ENCODE results near the gene PCARE.
"Not testable (repeated sequence)": the region's sequence is repeated elsewhere in the genome, so short reads cannot be mapped to it uniquely, and the experiment has no call there.

Gene PCARE

DNA sequence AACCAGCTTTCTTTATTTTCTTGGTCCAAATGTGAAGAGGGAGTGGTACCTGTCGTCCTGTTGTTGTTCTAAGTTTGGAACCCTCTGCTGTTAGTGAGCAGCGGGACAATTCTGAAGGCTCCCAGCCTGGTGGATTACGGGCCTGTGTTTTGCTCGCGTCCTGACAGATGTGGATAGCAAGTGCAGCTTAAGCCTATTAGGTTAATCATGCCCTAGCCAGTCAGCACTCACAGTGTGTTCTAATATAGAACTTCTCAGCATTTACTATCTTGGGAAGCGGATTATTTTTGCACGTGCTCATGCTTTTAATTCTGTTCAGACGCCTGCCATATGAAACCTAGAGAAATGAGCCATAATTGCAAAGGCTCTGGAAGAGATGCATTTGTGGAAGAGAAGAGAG, at the start of gene PCARE:
Gene PCARE (minus strand): TSS at position 113 of the 400 bp plus-strand sequence. CDS start 262 bp downstream, outside the sequence.
- DNase-seq, result peak in 1 of 14 donors; percentile 20

DNA sequence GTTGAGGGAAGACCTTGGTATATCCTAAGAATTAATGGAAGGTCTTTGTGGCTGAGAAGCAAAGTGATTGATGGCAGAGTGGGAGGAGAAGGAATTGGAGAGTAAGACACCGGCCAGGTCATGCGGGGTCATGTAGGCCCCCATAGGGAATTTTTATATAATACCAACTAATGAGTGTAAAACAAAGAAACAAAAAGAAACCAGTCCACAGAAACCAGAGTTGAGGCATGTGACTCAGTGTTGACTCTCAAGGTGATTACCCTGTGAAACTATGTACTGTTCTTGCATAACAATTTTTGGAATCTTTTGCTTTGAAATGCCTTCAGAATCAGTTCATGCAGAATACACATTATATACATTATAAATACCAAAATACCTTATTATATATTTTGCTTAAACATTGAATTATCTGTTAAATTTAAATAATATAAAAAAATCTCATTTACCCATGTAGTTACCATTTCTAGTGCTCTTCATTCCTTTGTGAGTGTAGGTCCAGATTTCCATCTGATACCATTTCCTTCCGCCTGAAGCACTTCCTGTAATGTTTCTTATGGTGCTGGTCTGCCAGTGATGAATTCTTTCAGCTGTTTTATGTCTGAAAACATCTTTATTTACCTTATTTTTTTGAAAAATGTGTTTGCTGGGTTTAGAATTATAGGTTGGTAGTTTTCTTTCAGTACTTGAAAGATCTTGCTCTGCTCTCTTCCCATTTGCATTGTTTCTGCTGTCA, 49.5 kb upstream of the PCARE start:
- no peak for DNase-seq

DNA sequence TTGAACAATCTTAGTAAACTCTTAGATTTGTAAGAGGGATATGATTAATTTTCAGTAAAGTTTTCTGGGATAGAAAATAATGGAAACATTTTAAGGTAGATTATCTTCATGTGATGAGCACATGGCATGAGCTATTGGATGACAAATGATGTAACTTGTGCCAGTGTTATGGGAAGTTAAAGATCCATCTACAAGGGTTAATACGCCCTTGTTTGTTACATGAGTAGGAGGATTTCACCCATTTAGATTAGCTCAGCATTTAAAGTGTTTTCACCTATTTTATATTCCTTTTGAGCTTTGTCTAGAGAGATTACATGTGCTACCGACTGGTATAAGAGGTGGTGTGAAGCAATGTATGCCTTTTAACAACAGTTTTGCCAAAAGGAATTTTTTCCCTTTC, 46.5 kb upstream of the PCARE start:
- DNase-seq, result no peak

- no peak for DNase-seq
Observed at GRCh38 chr2:29119211-29119610, 44.9 kb upstream of the PCARE start.

- DNase-seq, result no peak
Observed at GRCh38 chr2:29117636-29118303, 43.4 kb upstream of the PCARE start.

DNA sequence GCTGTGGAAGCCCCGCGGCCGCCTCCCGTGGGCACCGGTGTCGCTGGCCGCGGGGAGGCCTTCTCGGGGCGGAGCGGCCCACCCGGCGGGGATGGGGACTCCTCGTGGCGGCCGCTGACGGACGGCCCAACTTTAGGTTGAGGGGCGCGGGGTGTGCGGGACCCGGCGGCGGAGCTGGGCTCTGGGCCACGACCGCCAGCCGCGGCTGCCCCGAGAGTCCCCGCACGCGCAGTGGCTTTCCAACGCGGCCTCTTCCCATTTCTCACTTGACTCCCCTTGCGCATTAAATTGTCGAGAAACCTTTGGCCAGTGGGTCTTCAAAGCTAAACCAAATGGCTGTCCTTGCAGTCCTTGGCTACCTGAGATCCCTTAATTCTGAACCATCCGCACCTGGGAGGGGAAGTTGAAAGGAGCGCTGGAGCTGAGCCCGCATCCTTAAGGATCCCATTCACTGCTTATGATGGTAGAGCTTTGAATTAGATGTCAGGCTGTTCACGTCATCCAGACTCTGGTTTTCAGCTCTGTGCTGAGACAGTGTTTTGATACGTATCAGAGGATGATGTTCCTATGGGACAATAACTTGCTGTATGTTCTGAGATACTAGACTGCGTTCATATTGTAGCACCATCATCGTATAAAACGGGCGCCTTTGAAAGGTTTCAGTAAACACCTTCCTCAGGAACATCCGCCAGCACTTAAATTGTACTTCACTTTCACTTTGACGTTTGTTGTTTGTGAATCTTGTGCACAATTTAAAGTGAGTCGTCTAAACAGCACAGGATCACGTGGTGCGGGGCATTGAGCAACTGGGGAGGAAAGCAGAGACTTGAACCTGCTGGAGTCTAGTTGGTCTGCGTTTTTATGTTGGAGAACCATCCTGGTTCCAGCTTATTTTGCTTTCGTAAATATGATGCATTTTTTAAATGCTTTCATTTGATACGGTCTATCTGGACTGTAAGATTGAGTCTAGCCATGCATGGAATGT, 41.8 kb upstream of the PCARE start:
- peak in 11 of 14 donors; percentile 35 to 78 (median 61) for DNase-seq

DNA sequence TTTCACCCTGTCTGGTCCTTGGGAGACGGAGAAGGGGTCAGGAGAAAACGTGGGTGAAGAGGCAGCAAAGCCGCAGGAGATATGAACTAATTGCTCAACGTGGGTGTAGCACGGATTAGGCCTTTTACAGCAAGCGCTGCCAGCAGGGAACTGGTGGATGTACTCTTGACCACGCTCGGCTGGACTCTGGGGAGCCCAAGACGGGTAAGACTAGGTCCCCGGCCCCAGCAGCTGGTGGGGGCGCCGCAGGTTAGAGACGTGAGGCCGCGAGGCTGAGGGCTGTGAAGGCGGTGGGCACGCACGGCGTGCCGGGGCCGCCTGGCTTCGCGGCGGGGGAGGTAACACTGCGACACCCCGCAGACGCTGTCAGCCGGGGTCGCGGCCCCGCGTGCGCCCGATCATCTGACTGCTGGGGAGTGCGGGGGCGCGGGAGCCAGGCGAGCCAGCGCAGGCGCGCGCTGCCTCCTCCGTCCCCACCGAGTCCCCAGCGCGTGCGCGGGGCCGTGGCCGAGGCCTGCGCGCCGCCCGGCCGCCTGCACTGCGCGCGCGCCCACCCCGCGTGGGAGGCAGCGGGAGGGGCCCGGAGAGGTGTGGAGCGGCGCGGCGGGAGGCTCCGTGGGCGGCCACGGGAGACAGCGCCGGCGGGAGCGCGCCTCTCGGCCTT, 40.8 kb upstream of the PCARE start, which contains the start of gene CLIP4:
Gene CLIP4 (plus strand): TSS at position 470 of the 664 bp plus-strand sequence. CDS start 5,974 bp downstream, outside the sequence.
- DNase-seq, result peak in 11 of 14 donors; percentile 34 to 79 (median 59)

- DNase-seq, result peak in 4 of 14 donors; percentile 44 to 61 (median 52)
Observed at GRCh38 chr2:29114586-29114945, 40.2 kb upstream of the PCARE start.

DNA sequence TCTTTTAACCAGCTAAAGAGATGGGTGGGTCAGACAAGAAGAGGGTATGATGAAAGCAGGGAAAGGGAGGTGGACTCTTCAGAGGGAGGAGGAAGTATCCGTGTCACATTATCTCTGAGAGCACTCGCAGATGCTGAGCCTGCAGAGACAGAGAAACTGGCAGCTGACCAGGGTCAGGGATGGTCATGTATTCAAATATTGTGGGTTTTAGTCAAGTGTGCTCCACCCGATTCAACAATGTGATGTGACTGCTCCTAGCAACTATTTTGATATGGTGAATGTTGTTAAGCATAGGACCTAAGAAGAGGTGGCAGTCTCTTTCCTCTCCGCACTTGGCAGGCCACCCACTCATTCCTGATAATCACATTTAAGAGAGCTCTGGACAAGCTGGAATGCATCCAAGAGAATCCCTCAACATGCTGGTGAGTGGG, 39.6 kb upstream of the PCARE start:
- DNase-seq, result no peak

GRCh38 chr2:29113027-29113686, 38.8 kb upstream of the PCARE start:
- no peak for DNase-seq

DNA sequence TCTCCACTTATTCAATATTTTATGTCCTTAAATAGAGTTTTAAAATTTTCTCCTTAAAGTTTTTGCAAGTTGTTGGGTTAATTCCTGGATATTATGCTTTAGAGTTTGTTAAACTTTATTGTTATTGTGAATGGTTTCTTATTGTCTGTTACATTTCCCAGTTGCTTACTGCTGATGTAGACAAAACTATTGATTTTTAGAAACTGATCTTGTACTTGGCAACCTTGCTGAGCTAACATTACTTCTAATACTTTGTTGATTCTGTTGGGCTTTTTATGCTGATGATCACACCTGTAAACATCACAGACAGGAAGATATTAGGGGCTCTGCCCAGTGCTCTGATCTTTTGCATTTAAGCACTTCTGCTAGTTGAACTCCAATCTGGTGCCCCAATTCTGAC, 38.1 kb upstream of the PCARE start:
- DNase-seq, result no peak

GRCh38 chr2:29110916-29111535, 36.7 kb upstream of the PCARE start:
- DNase-seq, result no peak

DNA sequence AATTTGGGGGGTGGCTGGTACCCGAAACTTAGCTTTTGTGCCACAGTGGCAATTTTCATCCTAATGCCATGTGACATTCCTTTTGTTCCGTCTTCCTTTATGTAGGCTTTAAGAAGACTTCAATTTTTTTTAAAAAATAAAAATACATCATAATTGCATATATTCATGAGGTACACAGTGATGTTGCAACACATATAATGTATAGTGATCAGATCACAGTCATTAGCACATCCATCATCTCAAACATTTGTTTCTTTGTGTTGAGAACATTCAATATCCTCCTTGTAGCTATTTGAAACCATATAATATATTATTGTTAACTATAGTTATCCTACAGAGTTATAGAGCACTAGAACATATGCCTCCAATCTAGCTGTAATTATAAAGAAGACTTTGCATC, 34.9 kb upstream of the PCARE start:
- DNase-seq, result no peak

GRCh38 chr2:29108225-29108624, 33.9 kb upstream of the PCARE start:
- DNase-seq, result peak in 6 of 14 donors; percentile 23 to 57 (median 34)

DNA sequence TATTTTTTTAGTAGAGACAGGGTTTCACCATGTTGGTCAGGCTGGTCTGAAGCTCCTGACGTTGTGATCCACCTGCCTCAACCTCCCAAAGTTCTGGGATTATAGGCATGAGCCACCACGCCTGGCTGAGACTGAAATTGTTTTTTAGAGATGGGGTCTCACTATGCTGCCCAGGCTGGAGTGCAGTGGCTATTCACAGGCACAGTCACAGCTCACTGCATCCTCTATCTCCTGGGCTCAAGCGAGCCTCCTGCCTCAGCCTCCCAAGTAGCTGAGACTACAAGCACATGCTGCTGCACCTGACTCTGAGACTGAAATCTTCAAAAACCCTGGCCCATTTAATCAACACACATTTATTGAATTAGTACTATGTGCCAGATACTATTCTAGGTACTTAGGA, 33.2 kb upstream of the PCARE start:
- not testable (repeated sequence) for DNase-seq

- no peak for DNase-seq
Observed at GRCh38 chr2:29106980-29107388, 32.7 kb upstream of the PCARE start.

DNA sequence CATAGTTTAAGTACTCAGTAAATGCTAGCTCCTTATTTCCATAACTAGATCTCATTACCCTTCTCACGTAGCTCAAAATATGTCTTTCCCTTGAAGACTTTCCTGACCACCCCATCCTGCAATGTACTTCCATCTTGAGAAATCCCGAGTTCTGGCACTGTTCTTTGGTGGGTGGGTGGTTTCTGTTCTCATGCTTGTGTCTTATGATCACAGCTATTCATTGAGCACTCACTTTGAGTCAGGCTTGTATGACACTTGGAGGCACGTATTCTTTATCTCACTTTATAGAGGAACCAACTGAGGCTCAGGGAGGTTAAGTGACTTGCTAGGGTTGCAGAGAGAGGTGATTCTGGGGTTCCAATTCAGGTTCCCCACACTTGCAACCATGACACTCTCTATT, 31.9 kb upstream of the PCARE start:
- DNase-seq, result no peak

DNA sequence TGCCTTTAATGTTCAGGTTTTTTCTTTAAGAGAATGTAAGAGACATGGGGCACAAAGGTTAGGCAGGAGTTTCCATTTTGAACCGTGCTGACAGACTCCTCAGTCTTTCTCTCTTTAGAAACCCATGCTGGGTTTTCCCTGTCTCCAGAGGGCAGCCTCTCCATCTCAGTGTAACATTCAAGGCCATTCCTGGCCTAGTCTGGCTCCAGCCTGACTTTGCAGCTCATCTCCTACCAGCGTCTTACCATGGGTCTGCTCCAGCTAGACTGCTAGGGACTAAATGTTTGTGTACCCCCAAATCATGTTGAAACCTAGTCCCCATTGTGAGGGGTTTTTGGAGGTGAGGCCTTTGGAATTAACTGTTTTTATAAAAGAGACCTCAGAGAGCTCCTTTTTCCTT, 31.1 kb upstream of the PCARE start:
- DNase-seq, result no peak

DNA sequence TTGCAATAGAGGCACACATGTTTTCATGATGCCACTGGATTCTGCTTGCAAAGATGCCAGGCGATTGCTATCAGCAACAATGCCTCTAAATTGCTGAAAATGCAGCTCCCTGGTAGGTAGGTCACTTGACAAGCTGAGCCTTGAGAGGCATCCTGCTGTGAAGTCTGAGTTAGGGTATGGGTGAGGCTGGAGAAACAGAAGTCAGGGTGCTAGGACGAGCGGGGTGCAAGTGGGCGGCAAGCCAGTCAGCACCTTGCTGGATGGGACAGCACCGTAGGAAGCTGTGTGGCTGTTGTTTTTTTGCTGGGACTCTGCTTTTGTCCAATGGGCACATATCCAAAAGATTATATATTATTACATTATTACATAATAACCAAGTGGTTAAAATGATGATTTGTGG, 30.4 kb upstream of the PCARE start:
- DNase-seq, result no peak

DNA sequence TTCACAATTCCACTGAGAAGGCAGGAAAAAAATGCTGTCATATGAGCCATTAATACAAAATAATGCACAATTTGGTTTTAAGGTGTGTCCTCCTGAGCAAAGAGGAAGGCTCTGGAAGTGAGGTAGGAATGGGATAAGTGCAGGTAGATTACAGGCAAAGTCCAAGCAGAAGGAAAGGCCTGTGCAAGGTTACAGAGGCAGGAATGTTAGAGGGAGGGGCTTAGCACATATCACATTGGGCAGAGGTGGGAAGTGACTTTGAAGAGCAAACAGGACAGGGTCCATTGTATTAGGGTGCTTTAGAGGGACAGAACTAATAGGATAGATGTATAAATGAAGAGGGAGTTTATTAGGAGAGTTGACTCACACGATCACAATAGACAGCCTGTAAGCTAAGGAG, 26.2 kb upstream of the PCARE start:
- no peak for DNase-seq

- no peak for DNase-seq
Observed at GRCh38 chr2:29097569-29097968, 23.2 kb upstream of the PCARE start.

All from C1 segment of cervical spinal cord (tissue), 14 donors.